Neural progenitor cell (in vitro differentiated cells): Measurements from ENCODE around the gene D2HGDH. TPM values are rescaled to one million over a fixed set of nuclear protein-coding genes. Genes with fewer than 3 reads are reported as not detected.

Experiments used
- DNase-seq: peaks from one replicate; pipeline ENCODE4 v3.0.0-alpha.2; 2016; ENCODE audit warnings: low spot score
- H2AFZ ChIP-seq: fragments of 200-600 bp; sonication (generic); replicated peaks from 2 replicates; pipeline ENCODE4 v1.6.1; 2016; ENCODE audit warnings: antibody characterized with exemption
- H3F3A ChIP-seq: fragments of 200-600 bp; sonication (generic); 2 replicates; pipeline ENCODE4 v1.6.1; 2016; ENCODE audit warnings: antibody characterized with exemption, low read depth
- H3K27ac ChIP-seq: fragments of 200-600 bp; sonication (generic); 2 replicates; pipeline ENCODE4 v1.5.1; 2016; ENCODE audit warnings: mild to moderate bottlenecking
- H3K27me3 ChIP-seq: fragments of 200-600 bp; sonication (generic); 2 replicates; pipeline ENCODE4 v1.6.1; 2016; ENCODE audit warnings: mild to moderate bottlenecking, moderate library complexity
- H3K36me3 ChIP-seq: fragments of 200-600 bp; sonication (generic); 2 replicates; pipeline ENCODE4 v1.5.1; 2016
- H3K4me1 ChIP-seq: fragments of 200-600 bp; sonication (generic); 2 replicates; pipeline ENCODE4 v1.6.1; 2016; ENCODE audit warnings: mixed run types
- H3K4me2 ChIP-seq: fragments of 200-600 bp; sonication (generic); 2 replicates; pipeline ENCODE4 v1.6.1; 2016
- H3K4me3 ChIP-seq: fragments of 200-600 bp; sonication (generic); 2 replicates; pipeline ENCODE4 v1.5.1; 2016
- H3K79me2 ChIP-seq: fragments of 200-600 bp; sonication (generic); 2 replicates; pipeline ENCODE4 v1.6.1; 2016; ENCODE audit warnings: low read depth
- H3K9ac ChIP-seq: fragments of 200-600 bp; sonication (generic); 2 replicates; pipeline ENCODE4 v1.6.1; 2016
- H3K9me3 ChIP-seq: fragments of 200-600 bp; sonication (generic); 2 replicates; pipeline ENCODE4 v1.5.1; 2016; ENCODE audit warnings: low read depth
- H4K20me1 ChIP-seq: fragments of 200-600 bp; sonication (generic); 2 replicates; pipeline ENCODE4 v1.6.1; 2016; ENCODE audit warnings: low read depth
- H3K27ac Mint-ChIP-seq: 3 replicates; pipeline ENCODE4 v1.8.0; 2021; ENCODE audit warnings: mixed read lengths
- H3K27me3 Mint-ChIP-seq: 2 replicates; pipeline ENCODE4 v1.8.0; 2022; ENCODE audit warnings: low read depth, mild to moderate bottlenecking, inconsistent platforms, moderate library complexity, mixed read lengths; ENCODE audit not compliant: insufficient read depth
- H3K36me3 Mint-ChIP-seq: 3 replicates; pipeline ENCODE4 v1.8.0; 2021; ENCODE audit warnings: mixed read lengths
- H3K4me1 Mint-ChIP-seq: 3 replicates; pipeline ENCODE4 v1.8.0; 2021; ENCODE audit warnings: mixed read lengths
- H3K4me3 Mint-ChIP-seq: 3 replicates; pipeline ENCODE4 v1.8.0; 2021; ENCODE audit warnings: mild to moderate bottlenecking, moderate library complexity, mixed read lengths
- H3K9me3 Mint-ChIP-seq: 3 replicates; pipeline ENCODE4 v1.8.0; 2020; ENCODE audit warnings: mixed read lengths
- EZH2 ChIP-seq: fragments of 200-600 bp; sonication (generic); IDR thresholded peaks from 2 replicates; pipeline ENCODE4 v1.6.1; 2017; ENCODE audit warnings: antibody characterized with exemption, mild to moderate bottlenecking, moderate library complexity
- EZH2phosphoT487 ChIP-seq: fragments of 200-600 bp; sonication (generic); IDR thresholded peaks from 2 replicates; pipeline ENCODE4 v1.6.1; 2017; ENCODE audit warnings: antibody characterized with exemption
- total RNA-seq: library from RNA; depleted of rRNA; stranded (reverse); fragments of >200 nt; gene quantifications from 2 replicates; pipeline ENCODE4 v1.2.3, GENCODE V29; 2015; ENCODE audit warnings: low replicate concordance
- TF ChIP-seq, protein P1 (sequence below): fragments of 200-600 bp; sonication (generic); IDR thresholded peaks from 2 replicates; pipeline ENCODE4 v1.5.1; 2017; ENCODE audit warnings: antibody characterized with exemption, mild to moderate bottlenecking

D2HGDH gene
- total RNA-seq, 1 donor from 2014 or later, result 3.5 TPM

DNA sequence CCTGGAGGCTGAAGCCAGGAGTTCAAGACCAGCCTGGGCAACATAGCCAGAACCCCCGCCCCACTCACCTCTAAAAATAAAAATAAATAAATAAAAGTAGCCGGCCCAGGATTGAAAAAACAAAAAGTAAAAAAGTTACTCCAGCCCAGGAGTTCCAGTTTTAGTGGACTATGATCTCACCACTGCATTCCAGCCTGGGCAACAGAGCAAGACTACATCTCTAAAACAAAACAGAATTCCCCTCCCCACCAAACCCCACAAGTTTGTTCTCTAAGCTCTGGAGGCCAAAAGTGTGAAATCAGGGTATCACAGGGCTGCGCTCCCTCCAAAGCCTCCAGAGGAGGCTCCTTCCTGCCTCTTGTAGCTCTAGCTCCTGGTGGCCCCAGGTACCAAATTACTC, 1.7 kb downstream of the D2HGDH start:
- H3K9ac ChIP-seq, result no peak overlapping the region
- H3K27me3 Mint-ChIP-seq, result peaks cover 2% of the 10 kb centered on the region
- H3K36me3 ChIP-seq, result no peaks in the 10 kb centered on the region
- H3K36me3 Mint-ChIP-seq, result no peaks in the 10 kb centered on the region
- no peak overlapping the region for H3K4me2 ChIP-seq
- TF ChIP-seq, protein P1, sequence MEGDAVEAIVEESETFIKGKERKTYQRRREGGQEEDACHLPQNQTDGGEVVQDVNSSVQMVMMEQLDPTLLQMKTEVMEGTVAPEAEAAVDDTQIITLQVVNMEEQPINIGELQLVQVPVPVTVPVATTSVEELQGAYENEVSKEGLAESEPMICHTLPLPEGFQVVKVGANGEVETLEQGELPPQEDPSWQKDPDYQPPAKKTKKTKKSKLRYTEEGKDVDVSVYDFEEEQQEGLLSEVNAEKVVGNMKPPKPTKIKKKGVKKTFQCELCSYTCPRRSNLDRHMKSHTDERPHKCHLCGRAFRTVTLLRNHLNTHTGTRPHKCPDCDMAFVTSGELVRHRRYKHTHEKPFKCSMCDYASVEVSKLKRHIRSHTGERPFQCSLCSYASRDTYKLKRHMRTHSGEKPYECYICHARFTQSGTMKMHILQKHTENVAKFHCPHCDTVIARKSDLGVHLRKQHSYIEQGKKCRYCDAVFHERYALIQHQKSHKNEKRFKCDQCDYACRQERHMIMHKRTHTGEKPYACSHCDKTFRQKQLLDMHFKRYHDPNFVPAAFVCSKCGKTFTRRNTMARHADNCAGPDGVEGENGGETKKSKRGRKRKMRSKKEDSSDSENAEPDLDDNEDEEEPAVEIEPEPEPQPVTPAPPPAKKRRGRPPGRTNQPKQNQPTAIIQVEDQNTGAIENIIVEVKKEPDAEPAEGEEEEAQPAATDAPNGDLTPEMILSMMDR, result no peak
- no peak for TF ChIP-seq EZH2
- TF ChIP-seq EZH2phosphoT487, result no peak
- no peaks in the 10 kb centered on the region for H3F3A ChIP-seq
- peaks cover 7% of the 10 kb centered on the region for H4K20me1 ChIP-seq
- no peak overlapping the region for H3K4me3 ChIP-seq
- no peak overlapping the region for H3K27ac Mint-ChIP-seq
- peaks cover 3% of the 10 kb centered on the region for H3K4me1 Mint-ChIP-seq
- peak overlapping the region; percentile 87 for H3K4me3 Mint-ChIP-seq
- no peak overlapping the region for H3K27ac ChIP-seq
- H3K27me3 ChIP-seq, result no peaks in the 10 kb centered on the region
- H2AFZ ChIP-seq, result no peak overlapping the region
- DNase-seq, result no peak
- H3K79me2 ChIP-seq, result no peaks in the 10 kb centered on the region
- peaks cover 3% of the 10 kb centered on the region for H3K9me3 Mint-ChIP-seq
- H3K9me3 ChIP-seq, result no peaks in the 10 kb centered on the region
- no peaks in the 10 kb centered on the region for H3K4me1 ChIP-seq

DNA sequence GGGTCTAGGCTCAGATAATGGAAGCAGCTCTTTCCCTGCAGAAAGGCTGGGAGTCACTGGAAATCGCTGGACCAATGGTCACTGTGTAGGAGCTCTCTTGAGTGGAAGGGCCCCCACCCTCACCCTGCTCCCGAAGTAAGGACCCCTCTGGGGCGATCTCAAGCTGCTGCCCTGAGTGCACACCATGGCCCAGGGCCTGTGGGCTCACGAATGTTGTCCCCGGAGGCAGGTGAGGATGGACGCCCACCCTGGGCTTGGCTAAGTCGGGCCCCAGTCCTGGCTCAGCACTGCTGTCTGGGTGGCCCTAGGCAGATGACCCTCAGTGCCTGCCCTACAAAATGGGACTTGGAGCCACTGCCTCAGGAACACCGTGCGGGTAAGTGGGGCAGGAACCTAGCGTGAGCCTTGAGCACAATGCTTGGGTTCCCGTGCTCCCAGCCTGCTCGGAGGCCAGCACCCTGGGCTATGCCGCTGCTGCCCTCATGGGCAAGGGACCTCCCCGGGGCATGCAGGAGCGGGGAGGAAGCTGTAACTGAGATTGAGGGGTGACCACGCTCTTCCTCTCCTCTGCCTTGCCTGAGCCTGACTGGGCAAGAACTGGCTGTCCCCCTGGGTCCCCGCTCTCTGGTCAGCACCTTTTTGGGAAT, 3.7 kb downstream of the D2HGDH start:
- H3K36me3 Mint-ChIP-seq, result no peaks in the 10 kb centered on the region
- no peaks in the 10 kb centered on the region for H3K79me2 ChIP-seq
- TF ChIP-seq, protein P1, result no peak
- TF ChIP-seq EZH2, result no peak
- no peak for TF ChIP-seq EZH2phosphoT487
- no peaks in the 10 kb centered on the region for H3K4me1 Mint-ChIP-seq
- peaks cover 2% of the 10 kb centered on the region for H3K27me3 Mint-ChIP-seq
- no peaks in the 10 kb centered on the region for H3F3A ChIP-seq
- no peak overlapping the region for H3K9ac ChIP-seq
- no peaks in the 10 kb centered on the region for H3K27me3 ChIP-seq
- no peak overlapping the region for H2AFZ ChIP-seq
- peaks cover 7% of the 10 kb centered on the region for H4K20me1 ChIP-seq
- no peaks in the 10 kb centered on the region for H3K4me1 ChIP-seq
- no peak overlapping the region for H3K4me2 ChIP-seq
- no peaks in the 10 kb centered on the region for H3K9me3 ChIP-seq
- H3K36me3 ChIP-seq, result no peaks in the 10 kb centered on the region
- H3K27ac ChIP-seq, result no peak overlapping the region
- no peak overlapping the region for H3K4me3 ChIP-seq
- no peak for DNase-seq
- H3K27ac Mint-ChIP-seq, result peak overlapping the region; percentile 72
- H3K9me3 Mint-ChIP-seq, result no peaks in the 10 kb centered on the region
- no peak overlapping the region for H3K4me3 Mint-ChIP-seq

DNA sequence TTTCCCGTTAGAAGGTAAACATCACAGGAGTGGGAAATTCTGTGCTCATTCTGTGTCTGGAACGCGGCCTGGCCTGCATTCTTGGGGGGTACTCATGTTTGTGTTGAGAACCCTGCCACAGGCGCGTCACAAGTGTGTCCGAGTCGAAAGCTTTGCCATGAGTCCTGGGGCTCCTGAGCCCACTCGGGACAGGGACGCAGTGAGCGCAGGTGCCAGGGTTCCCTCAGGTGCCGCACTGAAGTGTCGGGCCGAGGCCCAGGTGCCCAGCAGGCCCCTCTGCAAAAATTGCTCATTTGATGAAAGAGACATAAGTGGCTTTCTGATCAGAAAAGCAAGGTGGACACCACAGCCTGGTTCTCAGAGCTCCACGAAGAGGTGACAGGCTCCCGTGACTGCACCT, 4.7 kb downstream of the D2HGDH start:
- H3F3A ChIP-seq, result no peaks in the 10 kb centered on the region
- TF ChIP-seq EZH2phosphoT487 (no peak), EZH2 (no peak)
- TF ChIP-seq, protein P1, result no peak
- H3K27me3 ChIP-seq, result no peaks in the 10 kb centered on the region
- no peak overlapping the region for H3K9ac ChIP-seq
- no peaks in the 10 kb centered on the region for H3K79me2 ChIP-seq
- Mint-ChIP-seq H3K9me3 (no peaks in the 10 kb centered on the region), H3K4me3 (no peak overlapping the region), H3K36me3 (no peaks in the 10 kb centered on the region), H3K4me1 (no peaks in the 10 kb centered on the region), H3K27me3 (peaks cover 2% of the 10 kb centered on the region), H3K27ac (peak overlapping the region; percentile 42)
- no peak for DNase-seq
- H3K4me2 ChIP-seq, result no peak overlapping the region
- H3K27ac ChIP-seq, result no peak overlapping the region
- no peaks in the 10 kb centered on the region for H3K36me3 ChIP-seq
- H4K20me1 ChIP-seq, result peaks cover 7% of the 10 kb centered on the region
- H3K4me1 ChIP-seq, result no peaks in the 10 kb centered on the region
- no peak overlapping the region for H2AFZ ChIP-seq
- H3K4me3 ChIP-seq, result no peak overlapping the region
- H3K9me3 ChIP-seq, result no peaks in the 10 kb centered on the region
